ENCODE measurements around the gene IPP.

DNA sequence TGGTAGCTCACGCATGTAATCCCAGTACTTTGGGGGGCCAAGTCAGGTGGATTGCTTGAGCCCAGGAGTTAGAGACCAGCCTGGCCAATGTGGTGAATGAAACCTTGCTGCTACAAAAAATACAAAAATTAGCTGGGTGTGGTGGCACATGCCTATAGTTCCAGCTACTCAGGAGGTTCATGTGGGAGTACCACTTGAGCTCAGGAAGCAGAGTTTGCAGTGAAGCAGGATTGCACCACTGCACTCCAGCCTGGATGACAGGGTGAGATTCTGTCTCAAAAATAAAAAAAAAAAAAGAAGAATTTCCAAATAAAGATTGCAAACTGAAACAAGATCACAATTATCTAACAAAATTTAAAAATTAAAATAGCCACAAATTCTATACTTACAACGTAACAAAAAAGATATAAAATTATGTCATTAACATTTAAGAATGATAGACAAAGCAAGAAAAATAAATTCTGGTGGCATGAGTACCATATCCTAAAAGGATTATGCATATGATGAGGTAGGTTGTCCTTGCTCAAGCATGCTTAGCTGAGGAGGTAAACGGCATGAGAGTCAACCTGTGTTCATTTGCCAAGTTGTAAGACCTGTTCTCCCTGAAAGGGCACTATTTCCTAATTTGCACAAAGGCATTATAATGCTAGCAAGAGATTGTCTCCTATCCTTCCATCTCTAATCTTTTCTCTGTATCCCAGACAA, 20.2 kb downstream of the IPP start:
- TF ChIP-seq TCF12 (IDR thresholded peaks at IDR 0.05; ENCODE audit: low read depth, low read length): no peak
- TF ChIP-seq POLR2A (IDR thresholded peaks at IDR 0.05; ENCODE audit: control extremely low read depth in 1 of 2, low read depth in 2 of 2, low read length in 2 of 2): no peak
